SK-N-MC (cell line): Measurements from ENCODE around the gene CCM2.

Experiments used
- DNase-seq: peaks from one replicate; pipeline ENCODE4 v3.0.0-alpha.2; 2011; ENCODE audit warnings: low read depth, low spot score
- H3K27ac ChIP-seq: fragments of 200-600 bp; sonication (generic); 2 replicates; pipeline ENCODE4 v1.5.1; 2016; ENCODE audit warnings: mixed run types
- H3K36me3 ChIP-seq: fragments of 200-600 bp; sonication (generic); 2 replicates; pipeline ENCODE4 v1.6.1; 2017; ENCODE audit warnings: antibody characterized with exemption, low read length, mixed read lengths; ENCODE audit not compliant: insufficient read depth
- H3K4me3 ChIP-seq: fragments of 200-600 bp; sonication (generic); 2 replicates; pipeline ENCODE4 v1.5.1; 2016
- H3K9ac ChIP-seq: fragments of 200-600 bp; sonication (generic); 2 replicates; pipeline ENCODE4 v1.8.0; 2017; ENCODE audit warnings: mixed run types, mixed read lengths; ENCODE audit not compliant: insufficient read length
- H3K9me3 ChIP-seq: fragments of 200-600 bp; sonication (generic); 2 replicates; pipeline ENCODE4 v1.6.1; 2017; ENCODE audit warnings: low read depth, mild to moderate bottlenecking, antibody characterized with exemption, low read length, moderate library complexity, mixed read lengths
- EZH2 ChIP-seq: fragments of 200-600 bp; sonication (generic); IDR thresholded peaks from one replicate; pipeline ENCODE4 v1.6.1; 2017; ENCODE audit warnings: antibody characterized with exemption
- FOXP2 ChIP-seq: optimal IDR thresholded peaks from 2 replicates; pipeline ENCODE3; 2011; ENCODE audit warnings: mild to moderate bottlenecking, moderate library complexity; ENCODE audit not compliant: insufficient read depth; ENCODE audit errors: extremely low read length, control extremely low read depth
- POLR2AphosphoS5 ChIP-seq: IDR thresholded peaks from 2 replicates; pipeline ENCODE4 v1.6.1; 2012; ENCODE audit warnings: mild to moderate bottlenecking, low read depth, low read length, borderline replicate concordance

CCM2 gene

GRCh38 chr7:45102785-45103712 is 103.0 kb downstream of the CCM2 start:
- H3K9ac ChIP-seq, result no peak overlapping the region
- DNase-seq, result no peak
- peaks cover 91% of the 10 kb centered on the region for H3K36me3 ChIP-seq
- no peak overlapping the region for H3K27ac ChIP-seq
- no peaks in the 10 kb centered on the region for H3K9me3 ChIP-seq
- no peak overlapping the region for H3K4me3 ChIP-seq
- TF ChIP-seq FOXP2, result no peak
- no peak for TF ChIP-seq EZH2
- no peak for TF ChIP-seq POLR2AphosphoS5

DNA sequence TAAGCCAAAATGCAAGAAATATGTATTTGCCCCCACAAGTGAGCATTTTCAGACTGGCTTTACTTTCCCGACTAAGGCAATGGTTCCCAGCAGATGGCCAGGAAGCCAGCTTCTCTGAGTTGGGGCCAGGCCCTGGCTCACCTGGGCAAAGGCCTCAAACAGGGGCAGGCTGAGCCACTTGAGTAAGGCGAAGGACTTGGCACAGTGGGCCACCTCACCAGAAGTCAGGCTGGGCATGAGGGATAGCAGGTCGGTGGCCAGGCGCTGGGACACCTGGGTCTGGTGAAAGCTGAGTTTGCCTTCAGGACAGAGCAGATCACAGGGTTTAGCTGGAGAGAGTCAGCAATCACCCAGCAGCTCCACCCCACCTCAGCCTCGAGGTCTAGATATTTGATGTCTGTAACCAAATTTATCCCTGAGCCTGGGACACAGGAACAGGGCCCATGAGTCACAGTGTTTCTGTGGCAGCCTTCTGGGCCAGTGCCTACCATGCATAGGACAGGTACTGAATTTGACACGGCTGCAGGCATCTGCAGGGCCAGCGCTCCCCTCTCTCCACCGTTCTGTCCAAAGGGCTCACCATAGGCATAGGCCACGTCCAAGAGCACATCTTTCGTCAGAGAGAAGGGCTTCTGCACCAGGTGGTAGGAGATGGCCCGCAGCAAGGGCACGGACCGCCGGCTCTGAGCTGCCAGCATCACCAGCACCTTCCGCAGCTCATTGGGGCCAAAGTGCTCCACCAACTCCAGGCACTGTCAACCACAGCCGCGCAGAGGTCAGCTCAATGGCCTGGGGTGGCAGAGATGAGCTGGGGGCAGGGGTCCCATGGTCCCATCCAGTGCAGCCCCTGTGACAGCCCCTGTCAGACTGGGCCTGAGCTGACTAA is 104.2 kb downstream of the CCM2 start:
- Histone ChIP-seq H3K9me3 (no peaks in the 10 kb centered on the region), H3K4me3 (no peak overlapping the region), H3K27ac (no peak overlapping the region), H3K9ac (no peak overlapping the region), H3K36me3 (peaks cover 100% of the 10 kb centered on the region)
- TF ChIP-seq POLR2AphosphoS5 (no peak), FOXP2 (no peak)
- DNase-seq, result no peak

- no peak for DNase-seq
- H3K4me3 ChIP-seq, result no peak overlapping the region
- TF ChIP-seq EZH2 (no peak), POLR2AphosphoS5 (no peak), FOXP2 (no peak)
- no peaks in the 10 kb centered on the region for H3K9me3 ChIP-seq
- H3K36me3 ChIP-seq, result peaks cover 95% of the 10 kb centered on the region
- no peak overlapping the region for H3K27ac ChIP-seq
- H3K9ac ChIP-seq, result no peak overlapping the region
Observed at GRCh38 chr7:45104844-45105587, 105.0 kb downstream of the CCM2 start.

GRCh38 chr7:45105588-45106188 is 105.7 kb downstream of the CCM2 start:
- TF ChIP-seq FOXP2 (no peak), EZH2 (no peak), POLR2AphosphoS5 (no peak)
- Histone ChIP-seq H3K36me3 (peaks cover 88% of the 10 kb centered on the region), H3K9ac (no peak overlapping the region), H3K9me3 (no peaks in the 10 kb centered on the region), H3K27ac (no peak overlapping the region), H3K4me3 (no peak overlapping the region)
- no peak for DNase-seq

GRCh38 chr7:45106820-45107219 is 106.8 kb downstream of the CCM2 start:
- DNase-seq, result no peak
- H3K9ac ChIP-seq, result no peak overlapping the region
- H3K36me3 ChIP-seq, result peaks cover 77% of the 10 kb centered on the region
- H3K27ac ChIP-seq, result no peak overlapping the region
- no peak for TF ChIP-seq FOXP2
- TF ChIP-seq EZH2, result no peak
- no peak for TF ChIP-seq POLR2AphosphoS5
- H3K4me3 ChIP-seq, result no peak overlapping the region
- H3K9me3 ChIP-seq, result no peaks in the 10 kb centered on the region

DNA sequence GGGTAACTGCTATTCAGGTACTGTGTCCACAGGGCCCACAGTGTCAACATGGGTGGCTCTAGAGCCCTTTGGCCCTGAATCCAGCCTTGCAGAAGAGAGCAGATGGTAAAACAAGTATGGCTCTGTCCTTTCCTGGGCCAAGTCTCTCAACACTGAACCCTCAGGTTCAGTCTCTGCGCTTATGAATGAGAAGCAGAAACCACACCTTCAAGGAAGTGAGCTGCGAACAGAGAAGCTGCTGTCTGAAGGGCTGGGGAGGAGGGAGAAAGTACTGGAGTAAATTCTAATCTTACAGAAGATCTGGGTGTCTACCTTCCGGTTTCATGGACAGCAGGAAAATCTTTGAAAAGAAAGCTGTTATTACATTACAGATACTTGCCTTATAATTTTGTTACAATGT is 107.4 kb downstream of the CCM2 start:
- no peak for DNase-seq
- Histone ChIP-seq H3K4me3 (no peak overlapping the region), H3K27ac (no peak overlapping the region), H3K9me3 (no peaks in the 10 kb centered on the region), H3K9ac (no peak overlapping the region), H3K36me3 (peaks cover 71% of the 10 kb centered on the region)
- TF ChIP-seq POLR2AphosphoS5 (no peak), EZH2 (no peak), FOXP2 (no peak)

- Histone ChIP-seq H3K4me3 (no peak overlapping the region), H3K36me3 (peaks cover 56% of the 10 kb centered on the region), H3K27ac (no peak overlapping the region), H3K9me3 (no peaks in the 10 kb centered on the region), H3K9ac (no peak overlapping the region)
- no peak for DNase-seq
- TF ChIP-seq FOXP2, result no peak
Observed at GRCh38 chr7:45108863-45109262, 108.9 kb downstream of the CCM2 start.
